Osteoblast (primary cell): ENCODE measurements around the gene CDSN. TPM values are rescaled to one million over a fixed set of nuclear protein-coding genes. Genes with fewer than 3 reads are reported as not detected.

Experiments
- DNase-seq: peaks from one replicate; pipeline ENCODE4 v3.0.0; 2011; ENCODE audit warnings: low spot score, mixed read lengths; ENCODE audit not compliant: insufficient read length; ENCODE audit errors: missing footprints
- H2AFZ ChIP-seq: 2 replicates; pipeline ENCODE4 v1.6.0; 2011; ENCODE audit warnings: mild to moderate bottlenecking, low read length
- H3K27ac ChIP-seq: 2 replicates; pipeline ENCODE4 v1.5.1; 2011; ENCODE audit warnings: mild to moderate bottlenecking, low read depth, low read length, moderate library complexity
- H3K27me3 ChIP-seq: 2 replicates; pipeline ENCODE4 v1.6.0; 2012; ENCODE audit warnings: mild to moderate bottlenecking, control low read depth, inconsistent platforms, low read length, moderate library complexity; ENCODE audit not compliant: insufficient read depth
- H3K36me3 ChIP-seq: 2 replicates; pipeline ENCODE4 v1.5.1; 2011; ENCODE audit warnings: mild to moderate bottlenecking, low read length, control low read depth, moderate library complexity; ENCODE audit not compliant: insufficient read depth
- H3K4me1 ChIP-seq: 2 replicates; pipeline ENCODE4 v1.5.1; 2011; ENCODE audit warnings: mild to moderate bottlenecking, low read length, control low read depth, moderate library complexity; ENCODE audit not compliant: insufficient read depth
- H3K4me2 ChIP-seq: 2 replicates; pipeline ENCODE4 v1.6.0; 2011; ENCODE audit warnings: mild to moderate bottlenecking, low read length; ENCODE audit not compliant: insufficient read depth
- H3K4me3 ChIP-seq: fragments of 200-600 bp; sonication (generic); 3 replicates; pipeline ENCODE4 v1.5.1; 2012; ENCODE audit warnings: mild to moderate bottlenecking, low read length, inconsistent platforms; ENCODE audit not compliant: insufficient read depth
- H3K79me2 ChIP-seq: 2 replicates; pipeline ENCODE4 v1.6.0; 2012; ENCODE audit warnings: mild to moderate bottlenecking, low read length, control low read depth, inconsistent platforms; ENCODE audit not compliant: insufficient read depth
- H3K9me3 ChIP-seq: 2 replicates; pipeline ENCODE4 v1.5.1; 2011; ENCODE audit warnings: low read depth, low read length, control low read depth
- H4K20me1 ChIP-seq: 2 replicates; pipeline ENCODE4 v1.6.0; 2012; ENCODE audit warnings: mild to moderate bottlenecking, low read length, control low read depth; ENCODE audit not compliant: insufficient read depth
- total RNA-seq: library from RNA; depleted of rRNA; stranded (reverse); fragments of >200 nt; gene quantifications from 2 replicates; pipeline ENCODE4 v1.2.3, GENCODE V29; 2012
- TF ChIP-seq, protein P1 (sequence below): IDR thresholded peaks from 2 replicates; pipeline ENCODE4 v1.5.1; 2011; ENCODE audit warnings: mild to moderate bottlenecking, low read depth, low read length, moderate library complexity; ENCODE audit errors: extremely low read depth

The CDSN gene
- total RNA-seq, 1 donor = not detected

DNA sequence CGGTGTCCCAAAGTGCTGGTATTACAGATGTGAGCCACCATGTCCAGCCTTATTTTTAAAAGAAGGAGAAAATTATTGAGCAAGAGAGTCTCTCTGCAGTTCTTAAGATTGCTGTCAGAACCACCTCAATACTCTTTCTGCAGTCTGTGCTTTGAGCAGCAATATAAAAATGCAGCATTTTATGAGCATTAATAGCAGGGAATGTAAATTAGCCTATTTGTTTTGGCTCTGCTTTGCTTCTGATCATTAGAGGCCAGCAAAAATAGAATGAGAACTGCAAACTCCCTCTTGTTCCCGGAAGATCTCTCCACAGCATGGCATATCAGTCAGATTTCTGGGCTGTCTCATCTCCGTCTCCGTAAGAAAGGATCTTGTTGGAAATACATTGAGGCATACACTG, 43.6 kb downstream of the CDSN start:
- Histone ChIP-seq H3K36me3 (no peaks in the 10 kb centered on the region), H3K4me3 (no peak overlapping the region), H2AFZ (peak overlapping the region; percentile 90), H3K27ac (peak overlapping the region; percentile 69), H3K27me3 (no peaks in the 10 kb centered on the region), H3K4me2 (peak overlapping the region; percentile 48), H3K79me2 (no peaks in the 10 kb centered on the region), H4K20me1 (no peaks in the 10 kb centered on the region), H3K9me3 (no peaks in the 10 kb centered on the region), H3K4me1 (peaks cover 27% of the 10 kb centered on the region)
- TF ChIP-seq, protein P1, sequence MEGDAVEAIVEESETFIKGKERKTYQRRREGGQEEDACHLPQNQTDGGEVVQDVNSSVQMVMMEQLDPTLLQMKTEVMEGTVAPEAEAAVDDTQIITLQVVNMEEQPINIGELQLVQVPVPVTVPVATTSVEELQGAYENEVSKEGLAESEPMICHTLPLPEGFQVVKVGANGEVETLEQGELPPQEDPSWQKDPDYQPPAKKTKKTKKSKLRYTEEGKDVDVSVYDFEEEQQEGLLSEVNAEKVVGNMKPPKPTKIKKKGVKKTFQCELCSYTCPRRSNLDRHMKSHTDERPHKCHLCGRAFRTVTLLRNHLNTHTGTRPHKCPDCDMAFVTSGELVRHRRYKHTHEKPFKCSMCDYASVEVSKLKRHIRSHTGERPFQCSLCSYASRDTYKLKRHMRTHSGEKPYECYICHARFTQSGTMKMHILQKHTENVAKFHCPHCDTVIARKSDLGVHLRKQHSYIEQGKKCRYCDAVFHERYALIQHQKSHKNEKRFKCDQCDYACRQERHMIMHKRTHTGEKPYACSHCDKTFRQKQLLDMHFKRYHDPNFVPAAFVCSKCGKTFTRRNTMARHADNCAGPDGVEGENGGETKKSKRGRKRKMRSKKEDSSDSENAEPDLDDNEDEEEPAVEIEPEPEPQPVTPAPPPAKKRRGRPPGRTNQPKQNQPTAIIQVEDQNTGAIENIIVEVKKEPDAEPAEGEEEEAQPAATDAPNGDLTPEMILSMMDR = no peak
- peak; percentile 81 for DNase-seq

DNA sequence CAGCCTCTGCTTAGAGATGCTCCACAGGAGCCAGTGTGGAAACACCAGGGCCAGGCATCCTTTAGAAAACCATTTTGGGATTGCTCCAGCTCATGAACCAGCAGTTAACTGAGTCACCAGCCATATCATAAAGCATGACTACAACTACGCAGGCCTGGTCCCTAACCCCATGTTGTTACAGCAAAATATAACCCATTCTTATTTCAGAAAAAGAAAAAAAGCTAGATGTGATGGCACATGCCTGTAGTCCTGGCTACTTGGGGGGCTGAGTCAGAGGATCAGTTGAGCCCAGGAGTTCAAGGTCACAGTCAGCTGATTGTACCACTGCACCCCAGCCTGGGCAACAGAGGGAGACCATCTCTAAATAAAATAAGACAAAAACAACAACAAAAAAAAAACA, 44.7 kb downstream of the CDSN start:
- TF ChIP-seq, protein P1 = no peak
- DNase-seq = peak; percentile 84
- H3K27me3 ChIP-seq = no peaks in the 10 kb centered on the region
- H4K20me1 ChIP-seq = no peaks in the 10 kb centered on the region
- H3K4me1 ChIP-seq = peaks cover 28% of the 10 kb centered on the region
- no peak overlapping the region for H2AFZ ChIP-seq
- H3K79me2 ChIP-seq = no peaks in the 10 kb centered on the region
- H3K4me3 ChIP-seq = no peak overlapping the region
- H3K36me3 ChIP-seq = no peaks in the 10 kb centered on the region
- H3K9me3 ChIP-seq = no peaks in the 10 kb centered on the region
- H3K4me2 ChIP-seq = no peak overlapping the region
- H3K27ac ChIP-seq = peak overlapping the region; percentile 56

DNA sequence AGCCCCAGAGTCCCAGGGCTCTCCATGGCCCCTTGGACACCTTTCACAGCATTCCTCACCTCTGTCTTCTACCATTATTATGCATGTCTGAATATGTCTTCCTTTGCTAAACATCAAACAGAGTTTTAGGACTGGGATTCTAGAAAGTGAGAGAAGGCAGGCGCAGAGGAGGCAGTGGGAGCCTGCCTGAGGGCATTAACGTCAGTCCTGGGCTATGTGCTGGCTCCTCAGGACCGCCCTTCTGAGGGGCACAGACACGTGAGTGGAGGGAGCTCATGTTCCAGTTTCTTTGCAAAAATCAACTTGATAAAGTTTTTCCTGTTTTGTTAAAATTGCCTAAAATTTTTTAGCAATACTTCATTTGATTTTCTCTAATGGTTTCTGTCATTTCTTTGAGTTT, 45.8 kb downstream of the CDSN start:
- Histone ChIP-seq H3K4me3 (no peak overlapping the region), H3K9me3 (no peaks in the 10 kb centered on the region), H4K20me1 (no peaks in the 10 kb centered on the region), H2AFZ (peak overlapping the region; percentile 20), H3K4me2 (no peak overlapping the region), H3K27ac (no peak overlapping the region), H3K79me2 (no peaks in the 10 kb centered on the region), H3K36me3 (no peaks in the 10 kb centered on the region), H3K4me1 (peaks cover 29% of the 10 kb centered on the region), H3K27me3 (no peaks in the 10 kb centered on the region)
- TF ChIP-seq, protein P1 = no peak
- no peak for DNase-seq

DNA sequence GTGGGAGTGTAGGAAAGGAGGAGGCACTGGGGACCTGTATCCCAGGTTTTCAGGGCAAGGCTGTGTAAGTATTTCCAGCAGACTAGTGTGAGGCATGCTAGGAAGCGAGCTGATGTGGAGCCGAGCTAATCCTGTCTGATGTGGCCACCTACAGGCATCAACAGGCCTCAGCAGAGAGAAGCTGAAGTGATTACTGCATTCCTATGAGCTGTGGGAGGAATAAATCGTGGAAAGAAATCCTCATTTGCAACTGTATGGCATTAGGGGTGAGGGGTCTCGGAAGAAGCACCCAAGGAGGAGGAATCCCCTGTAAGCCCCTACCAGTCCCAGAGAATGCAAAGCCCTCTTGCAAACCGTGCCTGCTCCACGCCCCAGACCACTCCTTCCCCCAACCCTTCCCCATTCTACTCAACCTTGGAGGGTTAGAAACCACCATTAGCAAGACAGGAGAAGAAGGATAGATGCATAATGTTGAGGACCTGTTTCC, 49.5 kb downstream of the CDSN start:
- Histone ChIP-seq H3K9me3 (no peaks in the 10 kb centered on the region), H3K27ac (no peak overlapping the region), H3K36me3 (no peaks in the 10 kb centered on the region), H3K4me1 (peaks cover 17% of the 10 kb centered on the region), H3K27me3 (no peaks in the 10 kb centered on the region), H2AFZ (peak overlapping the region; percentile 54), H4K20me1 (no peaks in the 10 kb centered on the region), H3K79me2 (no peaks in the 10 kb centered on the region), H3K4me3 (no peak overlapping the region), H3K4me2 (no peak overlapping the region)
- DNase-seq = peak; percentile 95
- TF ChIP-seq, protein P1 = peak; percentile 84
